ENCODE results near the gene DMC1. TPM values are rescaled to one million over a fixed set of nuclear protein-coding genes. Genes with fewer than 3 reads are reported as not detected.
"Not testable (repeated sequence)": the region's sequence is repeated elsewhere in the genome, so short reads cannot be mapped to it uniquely, and the experiment has no call there.

The DMC1 gene, protein sequence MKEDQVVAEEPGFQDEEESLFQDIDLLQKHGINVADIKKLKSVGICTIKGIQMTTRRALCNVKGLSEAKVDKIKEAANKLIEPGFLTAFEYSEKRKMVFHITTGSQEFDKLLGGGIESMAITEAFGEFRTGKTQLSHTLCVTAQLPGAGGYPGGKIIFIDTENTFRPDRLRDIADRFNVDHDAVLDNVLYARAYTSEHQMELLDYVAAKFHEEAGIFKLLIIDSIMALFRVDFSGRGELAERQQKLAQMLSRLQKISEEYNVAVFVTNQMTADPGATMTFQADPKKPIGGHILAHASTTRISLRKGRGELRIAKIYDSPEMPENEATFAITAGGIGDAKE
- not detected for total RNA-seq

DNA sequence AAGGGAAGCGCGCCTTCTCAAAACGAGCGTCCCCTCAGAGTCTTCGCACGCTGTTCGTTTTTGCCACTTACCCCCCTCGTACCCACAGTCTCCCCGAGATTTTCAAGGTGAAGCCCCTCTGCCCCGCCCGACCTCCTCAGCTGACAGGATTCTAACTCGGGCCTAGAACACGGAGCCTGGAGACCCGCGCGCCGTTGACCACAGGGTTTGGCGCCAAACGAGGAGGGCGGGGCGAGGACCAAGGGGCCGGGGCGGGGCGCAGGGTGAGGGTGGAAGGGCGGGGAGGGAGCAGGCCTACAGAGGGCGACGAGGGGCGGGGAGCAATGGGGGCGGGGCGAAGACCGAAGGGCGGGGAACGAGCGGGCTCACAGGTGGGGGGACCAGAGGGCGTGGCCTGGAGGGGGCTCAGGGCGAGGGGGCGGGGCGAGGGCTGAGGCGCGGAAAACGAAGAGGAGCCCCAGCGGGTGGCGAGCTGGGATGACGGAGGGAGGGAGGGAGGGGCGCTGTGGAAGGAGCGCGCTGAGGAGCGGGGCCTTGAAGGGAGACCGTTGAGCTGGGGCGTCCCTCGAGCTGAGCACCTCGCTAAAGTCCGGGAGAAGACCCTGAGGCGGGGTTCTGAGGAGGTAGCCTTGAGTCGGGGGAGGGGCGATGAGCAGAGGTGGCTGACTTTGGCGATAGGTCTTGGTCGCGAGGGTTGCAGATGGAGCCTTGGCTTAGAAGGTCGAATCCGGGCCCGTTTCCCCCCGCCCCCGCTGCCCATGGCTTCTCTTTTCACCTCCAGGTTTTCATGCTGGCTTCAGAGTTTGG lies at the start of gene DMC1:
DMC1 (minus strand) TSS at position 212 of the 807 bp plus-strand sequence. CDS start 1,927 bp downstream, outside the sequence.
- peak; percentile 95 for DNase-seq

DNA sequence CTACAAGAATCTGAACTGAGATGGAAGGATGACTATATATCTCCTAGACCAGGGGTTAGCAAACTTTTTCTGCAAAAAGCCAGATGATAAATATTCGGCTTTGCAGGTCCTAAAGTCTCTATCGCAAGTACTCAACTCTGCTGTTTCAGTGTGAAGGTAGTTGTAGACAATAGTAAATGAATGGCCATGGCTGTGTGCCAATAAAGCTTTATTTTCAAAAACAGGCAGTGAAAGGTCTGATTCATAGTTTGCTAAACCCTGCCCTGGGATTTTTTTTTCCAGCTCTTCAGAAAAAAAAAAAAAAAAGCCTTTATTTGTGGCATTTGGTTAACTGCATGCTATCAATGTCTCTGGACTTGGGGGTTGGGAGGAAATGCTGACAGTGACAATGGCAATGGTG lies 48.7 kb upstream of the DMC1 start:
- no peak for DNase-seq

DNA sequence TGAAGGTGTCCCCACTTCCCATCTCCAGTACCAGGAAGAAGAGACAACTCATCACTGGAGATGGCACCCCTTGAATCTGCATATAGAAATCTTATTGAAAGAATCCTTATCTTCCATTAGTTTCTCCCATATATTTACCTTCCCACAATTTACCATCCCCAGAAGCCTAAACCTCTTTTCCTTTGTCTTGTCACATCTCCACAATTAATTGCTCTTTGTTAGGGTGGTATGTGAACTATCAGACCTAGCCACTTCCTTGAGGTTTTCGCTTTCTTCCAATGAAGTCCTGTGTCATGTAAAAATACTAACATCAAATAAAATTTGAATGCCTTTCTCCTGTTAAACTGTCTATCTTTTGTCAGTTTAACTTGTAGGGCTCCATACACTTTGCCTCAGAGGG lies 48.3 kb upstream of the DMC1 start:
- no peak for DNase-seq

DNA sequence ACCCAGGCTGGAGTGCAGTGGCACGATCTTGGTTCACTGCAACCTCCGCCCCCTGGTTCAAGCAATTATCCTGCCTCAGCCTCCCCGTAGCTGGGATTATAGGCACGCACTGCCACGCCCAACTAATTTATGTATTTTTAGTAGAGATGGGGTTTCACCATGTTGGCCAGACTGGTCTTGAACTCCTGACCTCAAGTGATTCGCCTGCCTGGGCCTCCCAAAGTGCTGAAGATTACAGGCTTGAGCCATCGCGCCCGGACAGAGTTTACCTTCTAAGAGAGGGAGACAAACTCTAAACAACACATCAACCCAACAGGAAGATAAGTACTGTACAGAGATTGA lies 45.1 kb upstream of the DMC1 start:
- not testable (repeated sequence) for DNase-seq

DNA sequence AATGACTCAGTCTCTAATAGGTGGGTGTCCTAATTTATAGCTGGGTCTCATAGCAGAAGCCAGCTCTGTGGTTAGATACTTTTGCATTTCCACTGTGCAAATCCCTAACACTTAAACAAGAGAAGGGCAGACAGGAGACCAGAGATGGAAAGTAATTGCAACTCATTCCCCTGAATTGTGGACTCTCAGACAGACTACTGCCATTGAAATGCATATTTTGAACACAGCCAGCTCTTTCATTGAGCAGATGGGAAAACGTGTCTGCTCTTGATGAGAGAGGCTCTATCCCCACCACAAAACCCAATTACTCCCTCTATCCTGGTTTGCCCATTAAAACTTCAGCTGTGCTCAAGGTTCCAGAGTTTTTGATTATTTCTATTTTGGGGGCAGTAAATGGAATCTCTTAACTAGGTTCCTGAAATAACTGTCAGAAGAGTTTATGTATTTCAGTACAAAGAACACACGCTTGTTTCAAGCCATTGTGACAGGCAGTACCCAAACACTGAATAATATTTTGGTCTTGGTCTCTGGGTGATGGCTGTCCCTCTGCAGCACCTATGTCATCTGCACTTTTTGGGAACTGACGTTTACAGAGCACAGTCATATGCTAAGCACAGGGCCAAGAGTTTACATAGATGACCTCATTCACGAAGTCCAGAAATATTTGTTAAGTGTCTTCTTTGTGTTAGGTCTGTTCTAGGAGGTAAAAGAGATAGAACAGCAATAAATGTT lies 44.5 kb upstream of the DMC1 start:
- DNase-seq: no peak

DNA sequence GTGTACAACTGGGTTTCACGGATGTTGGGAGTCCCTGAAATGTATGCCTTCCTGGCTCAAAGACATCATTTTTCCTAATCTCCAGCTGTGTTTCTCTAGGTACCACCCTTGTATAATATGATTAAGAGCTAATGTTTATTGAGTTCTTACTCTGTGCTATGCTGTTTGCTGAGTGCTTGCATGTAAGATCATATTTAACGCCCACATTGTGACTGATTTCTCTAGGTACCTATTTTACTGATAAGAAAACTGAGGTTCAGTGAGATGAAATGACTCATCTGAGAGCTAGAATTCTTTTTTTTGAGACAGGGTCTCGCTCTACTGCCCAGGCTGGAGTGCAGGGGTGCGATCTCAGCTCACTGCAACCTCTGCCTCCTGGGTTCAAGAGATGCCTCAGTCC lies 43.6 kb upstream of the DMC1 start:
- DNase-seq: no peak

DNA sequence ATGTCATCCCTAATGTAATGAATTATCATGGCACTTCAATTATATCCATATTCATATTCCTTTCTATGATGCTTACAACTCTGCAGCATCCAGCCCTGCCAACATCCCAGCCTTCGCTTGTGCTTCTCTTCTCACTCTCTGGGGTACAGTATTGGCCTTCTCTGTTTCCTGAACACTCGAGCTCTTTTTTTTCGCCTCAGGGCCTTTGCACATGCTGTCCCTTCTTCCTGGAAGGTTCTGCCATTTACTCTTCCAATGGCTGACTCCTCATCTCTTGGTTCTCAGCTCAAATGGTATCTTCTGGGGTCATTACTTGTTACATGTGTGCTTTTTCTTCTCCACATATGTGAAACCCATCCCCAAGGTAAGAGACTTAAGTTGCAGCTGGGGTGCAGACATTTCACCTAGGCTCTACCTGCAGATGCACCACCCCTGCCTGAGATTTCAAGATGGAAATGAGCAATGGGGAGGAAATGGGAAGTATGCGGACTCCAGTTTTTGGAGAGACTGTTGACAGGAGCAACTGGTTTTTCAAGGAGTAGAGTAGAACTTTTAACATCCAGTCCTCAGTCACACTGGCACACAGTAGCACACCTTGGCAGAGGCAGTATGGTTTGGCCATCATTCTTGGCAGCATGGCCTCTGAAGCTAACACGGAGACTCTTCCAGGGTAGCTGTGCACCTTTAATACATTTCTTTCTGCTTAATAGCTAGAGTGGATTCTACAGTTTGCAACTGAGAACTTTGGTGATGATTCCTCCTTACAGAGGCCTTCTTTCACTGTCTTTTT lies 42.4 kb upstream of the DMC1 start:
- no peak for DNase-seq

DNA sequence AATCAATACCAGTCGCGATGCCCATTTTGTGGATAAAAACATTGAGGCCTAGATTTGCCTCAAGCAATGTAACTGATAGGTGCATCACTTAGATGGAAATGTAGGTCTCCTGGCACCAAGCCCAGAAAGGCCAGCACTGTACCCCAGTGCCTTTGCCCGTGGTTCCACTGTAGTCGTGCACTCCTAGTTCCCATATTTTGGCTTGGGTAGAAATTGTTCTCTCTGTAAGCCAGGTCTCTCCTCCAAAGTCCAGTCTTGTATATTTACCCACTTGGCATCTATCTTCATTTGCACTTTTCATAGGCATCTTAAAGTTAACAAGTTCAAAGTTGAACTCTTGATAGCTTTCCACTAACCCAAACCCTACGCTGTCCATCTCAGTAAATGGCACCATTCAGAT lies 41.6 kb upstream of the DMC1 start:
- DNase-seq: no peak

DNA sequence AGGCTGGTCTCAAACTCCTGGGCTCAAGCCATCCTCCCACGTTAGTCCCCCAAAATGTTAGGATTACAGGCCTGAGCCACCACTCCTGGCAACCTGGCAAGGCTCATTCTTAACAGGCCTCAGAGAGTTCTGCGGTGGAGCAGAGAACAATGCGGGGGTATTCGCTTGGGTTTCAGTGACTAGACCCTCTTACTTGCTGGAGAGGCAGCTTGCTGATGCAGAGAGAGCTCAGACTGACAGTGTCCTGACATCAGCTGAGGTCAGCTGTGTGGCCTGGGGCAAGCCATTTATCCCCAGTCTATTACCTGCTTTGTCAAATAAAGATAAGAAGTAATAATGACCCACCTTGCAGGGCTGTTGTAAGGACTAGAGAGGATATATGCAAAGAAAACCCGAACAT lies 40.3 kb upstream of the DMC1 start:
- no peak for DNase-seq

DNA sequence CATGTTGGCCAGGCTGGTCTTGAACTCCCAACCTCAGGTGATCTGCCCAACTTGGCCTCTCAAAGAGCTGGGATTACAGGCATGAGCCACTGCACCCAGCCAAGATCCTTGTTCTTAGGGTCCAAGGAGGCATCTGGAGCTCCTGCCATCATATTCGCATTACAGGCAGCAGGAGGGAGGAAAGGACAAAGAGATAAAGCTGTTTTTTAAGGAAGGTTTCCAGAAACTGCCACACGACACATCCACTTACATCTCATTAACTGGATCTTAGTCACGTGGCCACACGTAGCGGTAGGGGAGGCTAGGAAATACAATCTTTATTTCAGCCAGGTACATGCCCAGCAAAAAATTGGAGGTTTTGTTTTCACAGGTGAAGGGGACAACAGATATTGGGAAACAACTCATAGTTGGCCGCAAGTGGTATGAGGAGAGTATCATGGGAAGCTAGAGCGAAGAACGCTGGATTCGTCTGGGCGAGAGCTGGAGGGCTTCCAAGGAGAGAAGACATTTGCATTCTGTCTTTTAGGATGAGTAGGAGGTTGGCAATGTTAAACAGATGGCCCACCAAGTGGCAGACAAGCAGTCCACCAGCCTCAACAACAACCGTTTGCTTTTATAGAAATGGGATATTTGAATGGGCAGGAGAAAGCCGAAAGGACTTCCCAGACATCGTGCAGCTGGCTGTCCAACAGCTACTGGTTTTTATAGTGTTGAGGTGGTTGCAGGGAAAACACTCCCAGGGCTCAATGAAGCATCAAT lies 39.2 kb upstream of the DMC1 start:
- no peak for DNase-seq

DNA sequence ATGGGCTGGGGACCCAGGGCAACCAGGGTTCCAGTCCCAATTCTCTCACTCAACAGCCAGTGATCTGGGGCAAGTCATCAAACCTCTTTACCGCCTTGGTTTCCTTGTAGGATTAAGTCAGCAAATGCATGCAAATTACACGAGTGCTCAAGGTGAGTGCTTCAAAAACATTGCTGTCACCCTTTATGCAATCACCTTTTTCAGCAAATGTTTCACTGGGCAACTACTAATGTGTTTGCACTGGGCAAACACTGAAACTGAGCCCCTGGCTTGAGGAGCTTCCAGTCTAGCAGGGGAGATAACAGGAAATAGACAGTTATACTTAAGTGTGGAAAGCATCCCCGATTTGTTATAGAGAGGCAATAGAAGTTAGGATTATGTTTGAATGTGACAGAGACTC lies 37.7 kb upstream of the DMC1 start:
- no peak for DNase-seq

DNA sequence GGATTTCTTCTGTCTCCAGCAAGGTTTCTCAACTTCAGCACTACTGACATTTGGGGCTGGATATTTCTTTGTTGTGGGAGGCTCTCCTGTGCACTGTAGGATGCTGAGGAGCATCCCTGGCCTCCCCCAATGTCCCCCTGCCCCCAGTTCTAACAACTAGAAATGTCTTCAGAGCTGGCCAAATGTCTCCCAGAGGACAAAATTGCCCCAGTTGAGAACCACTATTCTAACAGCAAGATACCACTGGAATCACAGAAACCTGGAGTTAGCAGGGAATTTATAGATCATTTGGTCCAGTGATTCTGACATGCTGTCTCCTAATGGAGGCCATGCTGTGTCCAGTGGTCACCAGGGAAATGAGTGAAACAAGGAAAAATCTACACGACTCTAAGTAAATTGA lies 32.2 kb upstream of the DMC1 start:
- DNase-seq: no peak

DNA sequence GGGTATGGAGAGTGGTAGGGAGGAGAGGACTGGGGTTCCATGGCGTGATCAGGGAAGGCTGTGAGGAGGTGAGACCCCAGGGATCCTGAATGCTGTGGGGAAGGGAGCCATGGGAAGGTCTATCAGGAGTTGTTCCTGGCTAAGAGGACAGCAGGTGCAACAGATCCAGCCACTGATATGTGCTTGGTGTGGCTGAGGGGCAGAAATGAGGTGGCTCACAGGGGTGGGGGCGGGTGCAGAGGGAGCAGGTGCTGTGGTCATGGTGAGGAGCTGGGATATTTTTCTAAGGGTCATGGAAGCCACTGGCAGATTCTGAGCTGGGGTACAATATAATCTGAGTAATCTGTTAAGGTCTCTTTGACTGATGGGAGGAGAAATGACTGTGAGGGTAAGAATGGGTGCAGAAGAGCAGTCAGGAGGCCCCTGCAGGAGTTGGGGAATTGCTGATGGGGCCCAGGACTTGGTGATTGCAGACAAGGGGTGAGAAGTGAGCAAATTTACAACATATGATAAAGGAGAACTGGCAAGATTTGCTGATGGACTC lies 31.3 kb upstream of the DMC1 start:
- no peak for DNase-seq

DNA sequence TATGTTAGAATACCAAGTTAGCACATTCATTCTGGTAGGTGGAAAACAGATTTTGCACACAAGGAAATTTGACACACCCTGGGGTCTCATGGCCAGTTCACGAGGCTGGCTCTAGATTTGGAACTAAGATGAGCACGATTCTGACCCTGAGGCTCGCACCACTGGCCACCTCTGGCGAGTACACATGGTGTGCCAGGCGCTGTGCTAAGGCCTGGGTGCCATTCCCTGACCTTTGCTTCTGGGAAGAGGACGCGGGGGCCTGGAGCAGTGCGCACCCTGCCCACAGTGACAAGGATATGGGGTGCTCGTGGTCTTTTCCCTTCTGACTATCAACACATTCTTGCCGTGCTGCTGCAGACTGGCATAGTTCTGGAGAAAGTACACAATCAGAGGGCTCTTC lies 29.5 kb upstream of the DMC1 start:
- no peak for DNase-seq

DNA sequence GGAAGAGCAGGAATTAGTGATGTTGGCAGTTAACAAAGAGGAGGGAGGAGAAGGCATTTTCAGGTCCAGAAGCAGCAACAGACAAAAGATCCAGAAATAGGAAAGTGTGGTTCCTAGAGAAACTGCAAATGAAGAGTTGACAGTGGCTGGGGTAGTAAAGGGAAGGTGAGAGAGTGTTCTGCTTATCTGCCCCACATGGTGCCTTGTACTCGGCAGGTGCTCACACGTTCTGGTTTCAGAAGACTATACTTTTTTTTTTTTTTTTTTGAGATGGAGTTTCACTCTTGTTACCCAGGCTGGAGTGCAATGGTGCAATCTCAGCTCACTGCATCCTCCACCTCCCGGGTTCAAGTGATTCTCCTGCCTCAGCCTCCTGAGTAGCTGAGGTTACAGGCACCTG lies 12.9 kb upstream of the DMC1 start:
- DNase-seq: not testable (repeated sequence)

DNA sequence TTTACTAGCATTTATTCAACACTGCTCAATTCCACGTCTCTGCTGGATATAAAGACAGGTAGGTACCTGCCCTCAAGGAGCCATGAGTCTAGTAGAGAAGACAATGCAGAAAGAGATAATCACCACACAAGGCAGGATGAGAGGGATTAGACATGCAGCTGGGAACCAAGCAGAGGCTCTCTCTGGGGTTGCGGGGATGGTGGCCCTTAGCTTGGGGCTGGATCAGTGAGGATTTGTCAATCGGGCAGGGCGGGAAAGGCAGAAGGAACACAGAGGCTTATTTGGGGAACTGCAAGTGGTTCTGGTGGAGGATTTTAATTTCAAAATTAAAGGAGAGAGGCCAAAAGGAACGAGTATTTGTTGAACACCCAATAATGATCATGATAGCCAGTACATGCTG lies 8.5 kb upstream of the DMC1 start:
- DNase-seq: no peak

DNA sequence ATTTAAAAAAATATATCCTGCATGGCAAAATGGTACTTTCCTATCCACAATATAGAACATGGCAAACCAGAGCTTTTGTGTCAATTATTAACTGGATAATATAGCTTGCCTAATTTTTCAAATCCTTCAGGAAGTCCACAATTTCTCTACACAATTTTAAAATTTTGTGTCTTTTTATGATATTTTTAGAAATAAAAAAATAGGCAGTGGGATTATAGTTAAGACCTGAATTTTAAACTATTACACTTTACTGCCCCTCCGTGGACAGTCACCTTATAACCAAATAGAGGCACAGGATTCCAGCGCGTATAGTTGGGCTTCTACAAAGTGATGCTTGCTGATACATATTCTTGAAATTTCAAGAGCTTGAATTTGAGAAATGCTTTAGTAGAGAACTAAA lies 2.1 kb upstream of the DMC1 start:
- DNase-seq: peak; percentile 22

DNA sequence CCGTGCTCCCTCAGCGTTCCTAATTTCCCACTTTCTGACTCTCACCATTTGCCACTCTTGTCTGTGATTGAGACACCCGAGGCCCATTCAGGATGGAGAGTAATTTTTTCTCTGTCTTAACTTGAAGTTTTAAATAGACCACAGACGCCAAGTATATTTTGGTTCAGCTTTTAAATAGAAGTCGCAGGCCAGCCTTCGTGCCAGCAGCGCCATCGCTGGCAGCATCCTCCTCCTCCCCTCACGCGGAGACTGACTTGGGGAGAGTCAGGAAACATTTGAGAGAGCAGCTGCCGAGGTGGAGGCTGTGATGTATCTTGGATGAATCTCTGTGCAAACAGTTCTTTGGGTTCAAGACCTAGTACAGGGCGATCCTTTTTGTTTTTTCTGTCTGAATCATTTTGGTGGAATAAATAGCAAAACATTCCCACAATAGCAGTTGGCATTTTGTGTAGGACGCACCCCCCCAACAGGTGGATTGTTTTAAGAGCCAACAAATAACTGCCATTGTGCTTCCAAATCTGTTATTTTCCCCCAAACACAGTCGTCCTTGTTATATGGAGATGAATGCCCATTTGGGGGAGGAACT lies 889 bp upstream of the DMC1 start:
- peak; percentile 21 for DNase-seq

DNA sequence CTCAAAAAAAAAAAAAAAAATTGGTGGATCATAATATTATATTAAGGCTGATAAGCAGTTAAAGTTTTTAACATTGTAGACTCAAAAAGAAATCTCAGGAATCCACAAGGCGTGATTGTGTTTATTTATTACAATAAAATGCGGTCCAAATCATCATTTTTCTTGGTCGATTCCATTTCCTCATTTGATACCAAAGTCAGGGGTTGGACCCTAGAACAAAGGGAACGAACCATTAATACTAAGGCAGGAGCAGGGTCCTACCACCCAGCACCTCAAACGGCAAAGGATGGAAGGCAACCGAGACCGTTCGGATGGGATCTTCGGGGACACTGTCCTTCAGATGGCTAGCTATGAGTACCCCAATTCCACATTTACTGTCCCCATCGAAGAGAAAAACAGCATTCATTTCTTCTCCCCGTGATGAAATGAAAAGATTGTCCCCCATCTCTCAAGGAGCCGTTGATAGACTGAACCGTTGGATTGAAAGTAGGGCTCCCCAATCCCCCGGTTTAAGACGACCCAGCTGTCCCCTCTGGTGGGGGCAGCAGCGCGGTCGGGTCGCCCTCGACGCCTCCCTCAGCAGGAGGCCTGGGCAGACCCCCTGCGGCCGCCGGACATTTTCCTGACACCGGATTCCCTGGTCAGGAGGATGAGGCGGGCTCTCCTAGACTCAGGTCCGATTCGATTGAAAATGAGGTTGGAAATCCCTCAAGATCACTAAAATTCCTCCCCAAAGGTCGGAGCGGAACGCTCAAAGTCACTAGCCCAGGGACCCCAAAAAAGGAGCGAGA lies 607 bp downstream of the DMC1 start:
- no peak for DNase-seq

DNA sequence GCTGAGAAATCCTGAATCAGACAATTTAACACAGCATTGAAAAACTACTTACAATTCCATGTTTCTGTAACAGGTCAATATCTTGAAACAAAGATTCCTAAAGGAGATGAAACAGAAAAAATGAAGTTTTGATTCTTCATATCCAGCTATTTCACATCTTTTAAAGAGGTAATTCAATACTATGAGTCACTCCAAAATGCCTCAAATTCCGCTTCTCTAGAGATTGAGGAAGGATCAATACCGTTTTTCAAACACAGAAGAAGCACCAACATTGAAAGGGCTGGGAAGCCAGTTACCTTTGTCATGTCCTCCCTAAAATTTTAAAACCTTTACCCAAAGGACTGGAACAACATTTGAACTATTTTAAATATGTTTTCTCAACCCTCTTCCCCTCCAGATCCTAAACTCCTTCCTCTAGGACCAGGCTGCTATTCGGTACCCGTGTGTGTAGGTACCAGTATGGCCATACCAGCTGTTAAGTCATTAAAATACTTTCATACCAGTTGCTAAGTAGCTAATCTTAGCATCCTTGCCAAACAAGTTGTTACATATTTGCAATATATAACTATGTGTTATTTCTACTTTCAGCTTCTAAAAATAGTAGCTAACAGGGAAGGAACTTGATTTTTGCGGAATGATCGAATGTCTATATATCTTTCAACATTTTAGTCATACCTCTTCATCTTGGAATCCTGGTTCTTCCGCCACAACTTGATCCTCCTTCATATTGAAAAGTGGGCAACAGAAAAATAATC lies 2.3 kb downstream of the DMC1 start:
- no peak for DNase-seq
